Liver (tissue), 9 donors: ENCODE measurements around the gene PTPRN2. TPM values are rescaled to one million over a fixed set of nuclear protein-coding genes. Genes with fewer than 3 reads are reported as not detected.

ENCODE experiments used
- DNase-seq: peaks from one replicate; pipeline ENCODE4 v3.0.0-alpha.2; 2017; ENCODE audit warnings: low spot score
- H3K27ac ChIP-seq, 2 donors: one replicate each; pipeline ENCODE4 v1.7.0; 2013; ENCODE audit warnings: inconsistent platforms in 2 of 2, low read length in 2 of 2, control low read depth in 1 of 2, low read depth in 1 of 2, mild to moderate bottlenecking in 1 of 2
- H3K27me3 ChIP-seq, 4 donors: one replicate each; pipeline versions ENCODE4 v1.6.1 to v1.7.0; 2013; ENCODE audit warnings: low read length in 3 of 4, inconsistent platforms in 1 of 4, mild to moderate bottlenecking in 1 of 4, moderate library complexity in 1 of 4; ENCODE audit not compliant: control insufficient read depth in 4 of 4, insufficient read depth in 4 of 4
- H3K36me3 ChIP-seq, 4 donors: one replicate each; pipeline versions ENCODE4 v1.6.1 to v1.7.0; 2013; ENCODE audit warnings: low read length in 3 of 4, mild to moderate bottlenecking in 3 of 4, low read depth in 1 of 4, moderate library complexity in 1 of 4; ENCODE audit not compliant: control insufficient read depth in 4 of 4, insufficient read depth in 3 of 4
- H3K4me1 ChIP-seq, 4 donors: one replicate each; pipeline versions ENCODE4 v1.6.1 to v1.7.0; 2013; ENCODE audit warnings: low read length in 3 of 4, mild to moderate bottlenecking in 3 of 4, moderate library complexity in 1 of 4; ENCODE audit not compliant: control insufficient read depth in 4 of 4, insufficient read depth in 4 of 4
- H3K4me3 ChIP-seq, 3 donors: one replicate each; pipeline versions ENCODE4 v1.6.1 to v1.7.0; 2013; ENCODE audit warnings: low read length in 3 of 3, control low read depth in 1 of 3, low read depth in 1 of 3, mild to moderate bottlenecking in 1 of 3
- H3K9ac ChIP-seq, 2 donors: one replicate each; pipeline ENCODE4 v1.7.0; 2013; ENCODE audit warnings: low read length in 2 of 2, mild to moderate bottlenecking in 2 of 2, moderate library complexity in 2 of 2, control low read depth in 1 of 2, low read depth in 1 of 2
- H3K9me3 ChIP-seq, 4 donors: one replicate each; pipeline versions ENCODE4 v1.6.1 to v1.7.0; 2013; ENCODE audit warnings: low read length in 3 of 4; ENCODE audit not compliant: control insufficient read depth in 4 of 4
- ATF3 ChIP-seq: IDR thresholded peaks from 2 replicates; pipeline ENCODE4 v1.6.1; 2016; ENCODE audit warnings: antibody characterized with exemption
- CTCF ChIP-seq: fragments of 150-350 bp; IDR thresholded peaks from 2 replicates; pipeline ENCODE4 v1.5.1; 2017; ENCODE audit warnings: improper control_type of control experiment, low read depth, low read length; ENCODE audit not compliant: missing input control
- EGR1 ChIP-seq, 2 donors: IDR thresholded peaks; 2 replicates each; pipeline ENCODE4 v1.6.1; 2016 to 2018; ENCODE audit warnings: antibody characterized with exemption in 2 of 2, low read depth in 2 of 2
- FOXA1 ChIP-seq: IDR thresholded peaks from 2 replicates; pipeline ENCODE4 v1.6.1; 2016; ENCODE audit warnings: antibody characterized with exemption
- FOXA2 ChIP-seq: IDR thresholded peaks from 2 replicates; pipeline ENCODE4 v1.6.1; 2016; ENCODE audit warnings: antibody characterized with exemption
- HNF4A ChIP-seq, 2 donors: conservative IDR thresholded peaks; 2 replicates each; pipeline ENCODE4 v1.6.1; 2016; ENCODE audit warnings: antibody characterized with exemption in 2 of 2, mild to moderate bottlenecking in 2 of 2
- HNF4G ChIP-seq: IDR thresholded peaks from 2 replicates; pipeline ENCODE4 v1.6.1; 2016; ENCODE audit warnings: antibody characterized with exemption
- JUND ChIP-seq, 2 donors: IDR thresholded peaks; 2 replicates each; pipeline ENCODE4 v1.6.1; 2016; ENCODE audit warnings: antibody characterized with exemption in 2 of 2
- MAX ChIP-seq: IDR thresholded peaks from 2 replicates; pipeline ENCODE4 v1.6.1; 2016; ENCODE audit warnings: antibody characterized with exemption
- NR2F2 ChIP-seq: IDR thresholded peaks from 2 replicates; pipeline ENCODE4 v1.6.1; 2016; ENCODE audit warnings: antibody characterized with exemption
- RAD21 ChIP-seq, 2 donors: IDR thresholded peaks; 2 replicates each; pipeline ENCODE4 v1.6.1; 2016; ENCODE audit warnings: antibody characterized with exemption in 2 of 2, mild to moderate bottlenecking in 2 of 2
- RXRA ChIP-seq, 2 donors: IDR thresholded peaks; 2 replicates each; pipeline ENCODE4 v1.6.1; 2017 to 2018; ENCODE audit warnings: antibody characterized with exemption in 2 of 2, mild to moderate bottlenecking in 1 of 2
- SP1 ChIP-seq: IDR thresholded peaks from 2 replicates; pipeline ENCODE4 v1.6.1; 2018; ENCODE audit warnings: antibody characterized with exemption, mild to moderate bottlenecking
- TAF1 ChIP-seq: conservative IDR thresholded peaks from 2 replicates; pipeline ENCODE4 v1.6.1; 2016; ENCODE audit warnings: antibody characterized with exemption, mild to moderate bottlenecking
- YY1 ChIP-seq: IDR thresholded peaks from 2 replicates; pipeline ENCODE4 v1.6.1; 2016; ENCODE audit warnings: antibody characterized with exemption, mild to moderate bottlenecking
- ZBTB33 ChIP-seq: IDR thresholded peaks from 2 replicates; pipeline ENCODE4 v1.6.1; 2016; ENCODE audit warnings: antibody characterized with exemption
- WGBS: extraction: QIAGEN DNeasy Blood & Tissue Kit; methylation state at CpG from one replicate; pipeline ENCODE4 v1.1.7; 2013; 5-methylcytosine and 5-hydroxymethylcytosine counted together
- polyA plus RNA-seq, 2 donors: library from polyadenylated mRNA; stranded (reverse) in 1 of 2; unstranded in 1 of 2; fragments of 200-250 nt in 1 of 2; fragments of >200 nt in 1 of 2; fragmentation: Nextera tagmentation in 1 of 2; extraction: Ambion mirVana in 1 of 2; gene quantifications; one replicate each; pipeline versions ENCODE4 v1.2.1 to v1.2.3, GENCODE V29; 2013 to 2015
- total RNA-seq, 2 donors: library from RNA; depleted of rRNA; stranded (reverse); fragments of >200 nt; gene quantifications; one replicate each; pipeline ENCODE4 v1.2.3, GENCODE V29; 2014
- donor health status: healthy.
- donor health status: healthy.
- donor health status: healthy.
- donor health status: healthy.
- donor health status: healthy.

The PTPRN2 gene
- total and polyA plus RNA-seq, 4 donors: 0.75 to 1.9 (median 1.1) TPM

GRCh38 chr7:157717211-157718174, 870.1 kb downstream of the PTPRN2 start:
- Histone ChIP-seq H3K27ac (no peak overlapping the region), H3K9ac (no peak overlapping the region), H3K9me3 (no peaks in the 10 kb centered on the region), H3K27me3 (no peaks in the 10 kb centered on the region), H3K36me3 (no peaks in the 10 kb centered on the region), H3K4me1 (no peaks in the 10 kb centered on the region), H3K4me3 (no peak overlapping the region)
- no peak for DNase-seq
- TF ChIP-seq RAD21 (IDR thresholded peaks at IDR 0.05) (no peak), JUND (IDR thresholded peaks at IDR 0.05) (no peak), FOXA2 (no peak), RXRA (IDR thresholded peaks at IDR 0.05) (no peak)
- WGBS: 91% methylated on average over 31 of the region's 31 CpGs

- Histone ChIP-seq H3K36me3 (no peaks in the 10 kb centered on the region), H3K4me3 (no peak overlapping the region), H3K27me3 (no peaks in the 10 kb centered on the region), H3K9ac (no peak overlapping the region), H3K9me3 (no peaks in the 10 kb centered on the region), H3K4me1 (no peaks in the 10 kb centered on the region), H3K27ac (no peak overlapping the region)
- TF ChIP-seq RAD21 (IDR thresholded peaks at IDR 0.05) (no peak), HNF4A (conservative IDR thresholded peaks at IDR 0.05) (no peak), SP1 (no peak), ATF3 (no peak), MAX (no peak), NR2F2 (no peak), EGR1 (IDR thresholded peaks at IDR 0.05; ENCODE audit: low read depth in 2 of 2) (no peak), HNF4G (no peak), YY1 (no peak), TAF1 (no peak)
- 76% methylated on average over 8 of the region's 8 CpGs for WGBS
- no peak for DNase-seq
These were observed 871.7 kb downstream of the PTPRN2 start for GRCh38 chr7:157715938-157716280.

GRCh38 chr7:157715071-157715937, 872.3 kb downstream of the PTPRN2 start:
- Histone ChIP-seq H3K36me3 (no peaks in the 10 kb centered on the region), H3K9me3 (no peaks in the 10 kb centered on the region), H3K27me3 (no peaks in the 10 kb centered on the region), H3K4me1 (no peaks in the 10 kb centered on the region), H3K4me3 (no peak overlapping the region), H3K9ac (no peak overlapping the region), H3K27ac (no peak overlapping the region)
- no peak for DNase-seq
- TF ChIP-seq EGR1 (IDR thresholded peaks at IDR 0.05; ENCODE audit: low read depth in 2 of 2) (no peak), CTCF (no peak), RAD21 (IDR thresholded peaks at IDR 0.05) (no peak), FOXA1 (no peak), YY1 (no peak), RXRA (IDR thresholded peaks at IDR 0.05) (no peak), HNF4G (no peak), FOXA2 (no peak), ATF3 (no peak), MAX (no peak), ZBTB33 (no peak), NR2F2 (no peak)
- WGBS: 80% methylated on average over 25 of the region's 25 CpGs
